Fibroblast of lung (primary cell): ENCODE results near the gene LDLRAD4.

Source experiments
- EZH2 ChIP-seq: IDR thresholded peaks from 2 replicates; pipeline ENCODE4 v1.5.1; 2012; ENCODE audit warnings: low read length, control low read depth, mild to moderate bottlenecking; ENCODE audit errors: missing control alignments
- TF ChIP-seq, protein P1 (sequence below), 2 donors: IDR thresholded peaks in 1 of 2; conservative IDR thresholded peaks in 1 of 2; 1 replicate in 1 of 2; 2 replicates in 1 of 2; pipeline ENCODE4 v1.5.1; 2011 to 2012; ENCODE audit warnings: low read length in 2 of 2, control low read depth in 1 of 2, inconsistent platforms in 1 of 2, low read depth in 1 of 2, mild to moderate bottlenecking in 1 of 2

DNA sequence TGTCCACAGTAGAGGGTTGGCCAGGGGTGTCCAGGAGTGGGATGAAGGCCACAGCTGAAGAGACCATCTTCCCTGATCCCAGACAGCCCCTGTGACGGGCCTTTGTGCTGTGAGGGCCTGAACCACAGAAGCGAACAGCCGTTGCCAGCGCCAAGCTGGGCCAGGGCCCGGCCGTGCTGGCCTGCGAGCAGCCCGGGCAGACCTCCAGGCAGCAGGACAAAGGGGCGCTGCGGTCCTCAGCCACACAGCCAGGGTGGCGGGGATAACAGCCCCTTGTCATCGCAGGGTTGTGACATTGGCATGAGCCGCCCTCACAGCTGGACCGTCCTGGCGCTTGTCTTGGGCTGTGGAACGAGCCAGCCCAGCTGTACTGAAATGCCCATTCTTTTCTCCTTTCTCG lies 346.7 kb downstream of the LDLRAD4 start:
- TF ChIP-seq, protein P1, sequence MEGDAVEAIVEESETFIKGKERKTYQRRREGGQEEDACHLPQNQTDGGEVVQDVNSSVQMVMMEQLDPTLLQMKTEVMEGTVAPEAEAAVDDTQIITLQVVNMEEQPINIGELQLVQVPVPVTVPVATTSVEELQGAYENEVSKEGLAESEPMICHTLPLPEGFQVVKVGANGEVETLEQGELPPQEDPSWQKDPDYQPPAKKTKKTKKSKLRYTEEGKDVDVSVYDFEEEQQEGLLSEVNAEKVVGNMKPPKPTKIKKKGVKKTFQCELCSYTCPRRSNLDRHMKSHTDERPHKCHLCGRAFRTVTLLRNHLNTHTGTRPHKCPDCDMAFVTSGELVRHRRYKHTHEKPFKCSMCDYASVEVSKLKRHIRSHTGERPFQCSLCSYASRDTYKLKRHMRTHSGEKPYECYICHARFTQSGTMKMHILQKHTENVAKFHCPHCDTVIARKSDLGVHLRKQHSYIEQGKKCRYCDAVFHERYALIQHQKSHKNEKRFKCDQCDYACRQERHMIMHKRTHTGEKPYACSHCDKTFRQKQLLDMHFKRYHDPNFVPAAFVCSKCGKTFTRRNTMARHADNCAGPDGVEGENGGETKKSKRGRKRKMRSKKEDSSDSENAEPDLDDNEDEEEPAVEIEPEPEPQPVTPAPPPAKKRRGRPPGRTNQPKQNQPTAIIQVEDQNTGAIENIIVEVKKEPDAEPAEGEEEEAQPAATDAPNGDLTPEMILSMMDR (conservative IDR thresholded peaks at IDR 0.05 in 1 of 2, IDR thresholded peaks at IDR 0.05 in 1 of 2; ENCODE audit: low read depth in 1 of 2, low read length in 2 of 2) = no peak
- TF ChIP-seq EZH2 = no peak
